SK-N-MC (cell line): ENCODE data around the gene ALAS1.
A peak's percentile ranks its signal among the peaks of the same experiment; 100 is the strongest.

ENCODE experiments used
- DNase-seq: peaks from one replicate; pipeline ENCODE4 v3.0.0-alpha.2; 2011; ENCODE audit warnings: low read depth, low spot score
- H3K27ac ChIP-seq: fragments of 200-600 bp; sonication (generic); 2 replicates; pipeline ENCODE4 v1.5.1; 2016; ENCODE audit warnings: mixed run types
- H3K36me3 ChIP-seq: fragments of 200-600 bp; sonication (generic); 2 replicates; pipeline ENCODE4 v1.6.1; 2017; ENCODE audit warnings: antibody characterized with exemption, low read length, mixed read lengths; ENCODE audit not compliant: insufficient read depth
- H3K4me3 ChIP-seq: fragments of 200-600 bp; sonication (generic); 2 replicates; pipeline ENCODE4 v1.5.1; 2016
- H3K9ac ChIP-seq: fragments of 200-600 bp; sonication (generic); 2 replicates; pipeline ENCODE4 v1.8.0; 2017; ENCODE audit warnings: mixed run types, mixed read lengths; ENCODE audit not compliant: insufficient read length
- H3K9me3 ChIP-seq: fragments of 200-600 bp; sonication (generic); 2 replicates; pipeline ENCODE4 v1.6.1; 2017; ENCODE audit warnings: low read depth, mild to moderate bottlenecking, antibody characterized with exemption, low read length, moderate library complexity, mixed read lengths
- EZH2 ChIP-seq: fragments of 200-600 bp; sonication (generic); IDR thresholded peaks from one replicate; pipeline ENCODE4 v1.6.1; 2017; ENCODE audit warnings: antibody characterized with exemption
- FOXP2 ChIP-seq: optimal IDR thresholded peaks from 2 replicates; pipeline ENCODE3; 2011; ENCODE audit warnings: mild to moderate bottlenecking, moderate library complexity; ENCODE audit not compliant: insufficient read depth; ENCODE audit errors: extremely low read length, control extremely low read depth
- POLR2AphosphoS5 ChIP-seq: IDR thresholded peaks from 2 replicates; pipeline ENCODE4 v1.6.1; 2012; ENCODE audit warnings: mild to moderate bottlenecking, low read depth, low read length, borderline replicate concordance

ALAS1 gene

DNA sequence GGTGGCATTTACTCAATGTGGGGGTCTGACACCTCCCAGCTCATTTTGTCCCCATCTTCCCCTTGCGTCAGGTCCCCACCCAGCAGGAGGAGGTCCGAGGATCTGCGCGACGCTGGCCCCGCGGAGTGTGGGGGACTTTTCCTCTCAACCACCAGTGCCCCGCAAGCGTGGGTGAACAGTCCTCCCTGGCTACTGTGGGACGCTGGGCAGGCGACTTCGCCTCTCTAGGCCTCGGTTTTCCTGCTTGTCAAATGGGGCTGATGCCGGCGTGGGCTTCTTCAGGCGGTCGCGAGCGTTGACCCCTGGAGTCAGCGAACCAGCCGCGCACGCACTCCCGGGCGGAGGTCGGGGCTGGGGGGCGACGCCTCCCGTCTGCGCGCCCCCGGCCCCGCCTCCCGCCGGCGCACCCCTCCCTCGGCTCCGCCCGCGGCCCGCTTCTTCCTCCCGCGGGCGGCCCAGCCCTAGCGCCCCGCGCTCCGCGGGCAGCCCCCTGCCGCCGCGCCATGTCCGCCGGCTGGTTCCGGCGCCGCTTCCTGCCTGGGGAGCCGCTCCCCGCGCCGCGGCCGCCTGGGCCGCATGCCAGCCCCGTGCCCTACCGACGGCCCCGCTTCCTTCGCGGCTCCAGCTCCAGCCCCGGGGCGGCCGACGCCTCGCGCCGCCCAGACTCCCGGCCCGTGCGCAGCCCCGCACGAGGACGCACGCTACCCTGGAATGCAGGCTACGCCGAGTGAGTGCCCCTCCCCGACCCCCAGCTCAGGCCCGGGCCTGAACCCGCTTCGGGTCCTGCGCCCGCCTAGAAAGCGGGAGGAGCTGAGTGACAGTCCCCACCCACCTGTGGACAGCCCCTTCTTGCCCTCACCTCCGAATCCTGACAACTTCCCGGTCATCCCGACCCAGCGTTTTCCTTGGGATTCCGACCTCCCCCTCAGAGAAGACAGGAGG lies 47.6 kb downstream of the ALAS1 start, which contains the start of gene PPM1M:
Gene PPM1M, plus strand, starts transcription at position 438 of the 942 bp plus-strand sequence. Its CDS starts 66 bp downstream, at position 504.
- no peak within 1 kb of the TSS for H3K27ac ChIP-seq
- TF ChIP-seq EZH2 (no peak), FOXP2 (no peak), POLR2AphosphoS5 (no peak)
- no peaks in the 10 kb centered on the region for H3K9me3 ChIP-seq
- H3K4me3 ChIP-seq, result peak within 1 kb of the TSS; percentile 70
- H3K9ac ChIP-seq, result peak within 1 kb of the TSS; percentile 37
- DNase-seq, result no peak
- H3K36me3 ChIP-seq, result no peaks in the 10 kb centered on the region

DNA sequence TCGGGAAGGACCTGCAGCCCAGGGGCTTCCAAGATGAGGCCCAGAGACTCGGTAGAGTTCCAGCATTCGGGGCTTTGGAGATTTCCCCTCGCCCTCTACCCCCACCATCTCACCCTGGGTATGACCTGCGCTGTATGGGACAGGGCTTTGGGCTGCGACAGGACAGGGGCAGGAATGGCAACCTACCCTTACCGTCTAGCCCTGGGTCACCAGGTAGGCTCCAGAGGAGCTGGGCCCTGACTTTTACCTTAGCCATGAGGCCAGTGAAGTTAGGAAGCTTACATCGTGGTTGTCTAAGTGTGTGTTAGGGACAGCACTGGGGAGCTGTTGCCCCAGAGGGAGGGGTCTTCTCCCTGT lies 48.3 kb downstream of the ALAS1 start:
- no peak for DNase-seq
- Histone ChIP-seq H3K4me3 (peak overlapping the region; percentile 70), H3K36me3 (no peaks in the 10 kb centered on the region), H3K9ac (peak overlapping the region; percentile 37), H3K9me3 (no peaks in the 10 kb centered on the region), H3K27ac (no peak overlapping the region)
- TF ChIP-seq POLR2AphosphoS5, result no peak
- no peak for TF ChIP-seq EZH2
- TF ChIP-seq FOXP2, result no peak

DNA sequence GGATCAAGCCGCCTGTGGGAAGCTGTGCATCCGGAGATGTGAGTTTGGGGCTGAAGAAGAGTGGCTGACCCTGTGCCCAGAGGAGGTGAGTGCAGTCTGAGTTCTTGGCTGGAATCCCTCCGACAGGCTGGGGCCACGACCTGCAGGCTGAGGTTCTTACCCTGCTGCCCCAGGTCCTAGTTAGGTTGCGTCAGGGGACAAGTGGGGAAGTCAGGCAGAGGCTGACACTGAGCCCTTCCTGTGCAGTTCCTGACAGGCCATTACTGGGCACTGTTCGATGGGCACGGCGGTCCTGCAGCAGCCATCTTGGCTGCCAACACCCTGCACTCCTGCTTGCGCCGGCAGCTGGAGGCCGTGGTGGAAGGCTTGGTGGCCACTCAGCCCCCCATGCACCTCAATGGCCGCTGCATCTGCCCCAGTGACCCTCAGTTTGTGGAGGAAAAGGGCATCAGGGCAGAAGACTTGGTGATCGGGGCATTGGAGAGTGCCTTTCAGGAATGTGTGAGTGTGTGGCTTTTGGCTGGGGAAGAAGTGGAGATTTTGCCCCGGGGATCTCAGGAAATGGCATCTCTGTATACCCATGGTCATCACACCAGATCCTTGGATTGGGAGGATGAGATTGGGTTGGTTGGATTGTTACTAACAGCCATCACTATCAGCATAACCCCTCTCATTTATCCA lies 48.9 kb downstream of the ALAS1 start:
- H3K27ac ChIP-seq, result no peak overlapping the region
- TF ChIP-seq POLR2AphosphoS5 (no peak), EZH2 (no peak), FOXP2 (no peak)
- DNase-seq, result no peak

DNA sequence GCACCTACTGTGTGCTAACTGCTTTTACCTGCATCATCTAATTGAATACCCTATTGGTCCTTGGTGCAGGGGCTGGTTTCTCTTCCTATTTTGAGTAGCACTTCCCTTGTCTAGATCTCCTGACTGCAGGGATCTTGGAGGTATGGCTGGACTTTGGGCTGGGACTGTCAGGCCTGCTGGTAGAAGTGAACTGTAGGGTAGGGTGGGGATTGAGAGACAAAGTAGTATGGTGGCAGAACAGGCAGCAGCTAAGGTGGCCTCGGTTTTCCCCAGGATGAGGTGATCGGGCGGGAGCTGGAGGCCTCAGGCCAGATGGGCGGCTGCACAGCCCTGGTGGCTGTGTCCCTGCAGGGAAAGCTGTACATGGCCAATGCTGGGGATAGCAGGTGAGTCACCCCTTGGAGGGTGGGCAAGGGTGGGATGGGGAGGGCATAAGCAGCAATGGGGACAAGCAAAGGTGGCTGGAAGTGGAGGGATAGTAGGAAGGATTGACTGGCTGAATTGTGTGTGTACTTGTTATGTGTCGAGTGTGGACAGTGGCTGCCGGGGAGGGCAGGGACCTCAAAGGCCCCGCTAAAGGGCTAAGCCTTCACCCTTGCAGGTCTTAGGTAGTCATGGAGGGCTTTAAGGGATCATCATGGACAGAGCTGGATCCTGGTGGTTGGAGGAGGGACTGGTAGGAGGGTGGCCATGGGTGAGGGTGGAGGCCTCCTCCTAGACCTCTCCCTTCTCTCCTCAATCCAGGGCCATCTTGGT lies 49.6 kb downstream of the ALAS1 start:
- no peak overlapping the region for H3K9ac ChIP-seq
- no peaks in the 10 kb centered on the region for H3K9me3 ChIP-seq
- no peak for TF ChIP-seq EZH2
- TF ChIP-seq FOXP2, result no peak
- no peak for TF ChIP-seq POLR2AphosphoS5
- H3K27ac ChIP-seq, result no peak overlapping the region
- no peak for DNase-seq
- H3K4me3 ChIP-seq, result no peak overlapping the region
- H3K36me3 ChIP-seq, result no peaks in the 10 kb centered on the region

More for the DNA sequence above, 48.9 kb downstream of the ALAS1 start:
- no peak overlapping the region for H3K4me3 ChIP-seq
- no peaks in the 10 kb centered on the region for H3K36me3 ChIP-seq
- no peak overlapping the region for H3K9ac ChIP-seq
- no peaks in the 10 kb centered on the region for H3K9me3 ChIP-seq

DNA sequence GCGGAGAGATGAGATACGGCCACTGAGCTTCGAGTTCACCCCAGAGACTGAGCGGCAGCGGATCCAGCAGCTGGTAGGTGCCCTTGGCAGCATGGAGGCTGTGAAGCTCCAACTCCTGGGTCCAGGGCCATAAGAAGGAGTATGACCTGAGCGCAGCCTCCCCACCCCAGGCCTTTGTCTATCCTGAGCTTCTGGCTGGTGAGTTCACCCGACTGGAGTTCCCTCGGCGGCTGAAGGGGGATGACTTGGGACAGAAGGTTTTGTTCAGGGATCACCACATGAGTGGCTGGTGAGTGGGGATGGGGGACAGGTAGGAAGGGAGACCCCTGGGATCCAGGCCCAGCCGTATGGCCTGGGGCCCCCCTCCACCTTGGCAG lies 50.2 kb downstream of the ALAS1 start:
- Histone ChIP-seq H3K36me3 (no peaks in the 10 kb centered on the region; the same call in 1 of the 2 replicates), H3K27ac (no peak overlapping the region), H3K9ac (no peak overlapping the region), H3K4me3 (no peak overlapping the region), H3K9me3 (no peaks in the 10 kb centered on the region)
- TF ChIP-seq EZH2 (no peak), POLR2AphosphoS5 (no peak), FOXP2 (no peak)
- no peak for DNase-seq

DNA sequence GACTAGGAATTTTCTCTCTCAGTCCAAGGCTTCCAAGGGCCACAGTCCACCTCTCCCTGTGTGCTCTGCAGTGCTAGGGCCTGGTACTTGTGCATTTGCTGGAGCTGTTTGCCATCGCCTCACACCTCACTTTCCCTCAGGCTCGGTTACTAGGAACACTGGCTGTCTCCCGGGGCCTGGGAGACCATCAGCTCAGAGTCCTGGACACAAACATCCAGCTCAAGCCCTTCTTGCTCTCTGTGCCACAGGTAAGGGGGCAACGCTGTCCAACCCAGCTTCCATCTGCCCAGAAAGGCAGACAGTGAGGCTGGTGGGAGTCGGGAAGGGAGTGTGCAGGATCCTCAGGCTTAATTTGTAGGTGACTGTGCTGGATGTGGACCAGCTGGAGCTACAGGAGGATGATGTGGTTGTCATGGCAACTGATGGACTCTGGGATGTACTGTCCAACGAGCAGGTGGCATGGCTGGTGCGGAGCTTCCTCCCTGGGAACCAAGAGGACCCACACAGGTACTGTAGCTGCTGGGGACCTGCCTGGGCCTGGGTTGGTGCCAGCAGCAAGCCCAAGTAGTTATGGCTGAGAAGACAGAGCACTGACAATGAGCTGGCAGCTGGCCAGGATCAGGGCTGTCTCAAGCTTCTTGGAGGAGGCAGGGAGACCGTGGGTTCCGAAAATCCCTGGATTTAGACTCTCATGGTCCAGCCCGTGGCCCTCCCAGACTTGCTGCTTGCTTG lies 51.0 kb downstream of the ALAS1 start:
- H3K36me3 ChIP-seq, result peaks cover 5% of the 10 kb centered on the region; the same call in 1 of the 2 replicates
- H3K27ac ChIP-seq, result no peak overlapping the region
- TF ChIP-seq POLR2AphosphoS5 (0 out of 2 replicates have a peak, but pooled peaks have one; percentile 9), FOXP2 (no peak), EZH2 (no peak)
- no peak for DNase-seq
- no peaks in the 10 kb centered on the region for H3K9me3 ChIP-seq
- H3K4me3 ChIP-seq, result no peak overlapping the region
- H3K9ac ChIP-seq, result no peak overlapping the region

DNA sequence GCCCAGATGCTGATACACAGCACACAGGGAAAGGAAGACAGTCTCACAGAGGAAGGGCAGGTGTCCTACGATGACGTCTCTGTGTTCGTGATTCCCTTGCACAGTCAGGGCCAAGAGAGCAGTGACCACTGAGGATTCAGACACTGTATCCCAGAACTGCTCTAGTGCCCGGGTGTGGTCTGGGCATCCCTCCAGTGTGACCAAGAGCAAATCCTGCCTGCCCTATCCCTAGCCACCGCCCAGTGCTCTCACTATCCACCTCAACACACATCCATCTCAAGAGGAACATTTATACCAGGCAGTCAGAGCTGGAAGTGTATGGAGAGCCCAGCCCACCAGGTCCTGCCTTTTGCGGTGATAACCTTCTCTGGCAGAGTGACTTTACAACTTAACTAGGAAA lies 51.7 kb downstream of the ALAS1 start:
- Histone ChIP-seq H3K9me3 (no peaks in the 10 kb centered on the region), H3K27ac (no peak overlapping the region), H3K9ac (no peak overlapping the region), H3K4me3 (no peak overlapping the region), H3K36me3 (peaks cover 10% of the 10 kb centered on the region; the same call in 1 of the 2 replicates)
- TF ChIP-seq EZH2, result no peak
- TF ChIP-seq POLR2AphosphoS5, result no peak
- TF ChIP-seq FOXP2, result no peak
- DNase-seq, result no peak
